Loucy (cell line): ENCODE results near the gene KIFC1.
"Not testable (repeated sequence)": the region's sequence is repeated elsewhere in the genome, so short reads cannot be mapped to it uniquely, and the experiment has no call there.

Source experiments
- H2AFZ ChIP-seq: fragments of 200-600 bp; sonication (generic); 2 replicates; pipeline ENCODE4 v1.6.0; 2016; ENCODE audit warnings: antibody characterized with exemption, mild to moderate bottlenecking, low read length, moderate library complexity
- H3F3A ChIP-seq: fragments of 200-600 bp; 2 replicates; pipeline ENCODE4 v1.6.0; 2016; ENCODE audit warnings: antibody characterized with exemption, low read depth, mild to moderate bottlenecking
- H3K27me3 ChIP-seq: fragments of 200-600 bp; sonication (generic); 2 replicates; pipeline ENCODE4 v1.6.1; 2014; ENCODE audit warnings: low read length, mild to moderate bottlenecking; ENCODE audit not compliant: insufficient read depth, poor library complexity, severe bottlenecking
- H3K36me3 ChIP-seq: fragments of 200-600 bp; sonication (generic); 2 replicates; pipeline ENCODE4 v1.6.1; 2016; ENCODE audit warnings: low read length; ENCODE audit not compliant: insufficient read depth
- H3K4me1 ChIP-seq: fragments of 200-600 bp; sonication (generic); 2 replicates; pipeline ENCODE4 v1.5.1; 2014; ENCODE audit warnings: low read length, mild to moderate bottlenecking; ENCODE audit not compliant: insufficient read depth, poor library complexity, severe bottlenecking
- H3K4me2 ChIP-seq: fragments of 200-600 bp; sonication (generic); 2 replicates; pipeline ENCODE4 v1.6.0; 2014; ENCODE audit warnings: antibody characterized with exemption, low read length, low read depth, mild to moderate bottlenecking; ENCODE audit not compliant: poor library complexity, severe bottlenecking
- H3K4me3 ChIP-seq: fragments of 200-600 bp; sonication (generic); 2 replicates; pipeline ENCODE4 v1.5.1; 2014; ENCODE audit warnings: low read length, mild to moderate bottlenecking, mixed read lengths; ENCODE audit not compliant: poor library complexity, severe bottlenecking
- H3K79me2 ChIP-seq: fragments of 200-600 bp; sonication (generic); 2 replicates; pipeline ENCODE4 v1.6.1; 2014; ENCODE audit warnings: low read length; ENCODE audit not compliant: insufficient read depth
- H3K9ac ChIP-seq: fragments of 200-600 bp; sonication (generic); 2 replicates; pipeline ENCODE4 v1.6.0; 2014; ENCODE audit warnings: mild to moderate bottlenecking, low read depth, low read length, moderate library complexity; ENCODE audit not compliant: poor library complexity, severe bottlenecking
- H3K9me2 ChIP-seq: fragments of 200-600 bp; sonication (generic); replicated peaks from 2 replicates; pipeline ENCODE4 v1.6.1; 2016; ENCODE audit warnings: low read depth, low read length, mixed read lengths
- H3K9me3 ChIP-seq: fragments of 200-600 bp; sonication (generic); 2 replicates; pipeline ENCODE4 v1.6.1; 2014; ENCODE audit warnings: mild to moderate bottlenecking, antibody characterized with exemption, low read length, low read depth; ENCODE audit not compliant: insufficient read depth
- H4K20me1 ChIP-seq: fragments of 200-600 bp; sonication (generic); 2 replicates; pipeline ENCODE4 v1.6.0; 2014; ENCODE audit warnings: antibody characterized with exemption, low read length, mild to moderate bottlenecking; ENCODE audit not compliant: insufficient read depth, poor library complexity, severe bottlenecking
- CTCF ChIP-seq: fragments of 200-600 bp; sonication (generic); conservative IDR thresholded peaks from 2 replicates; pipeline ENCODE4 v1.5.1; 2014; ENCODE audit warnings: mild to moderate bottlenecking, antibody characterized with exemption, low read length
- EZH2phosphoT487 ChIP-seq: fragments of 200-600 bp; IDR thresholded peaks from 2 replicates; pipeline ENCODE4 v1.6.1; 2018; ENCODE audit warnings: antibody characterized with exemption, mild to moderate bottlenecking, moderate library complexity, borderline replicate concordance

The KIFC1 gene

GRCh38 chr6:33391278-33391921 is at the start of gene KIFC1:
Gene KIFC1, plus strand, starts transcription at chr6:33391823. Its CDS starts 163 bp downstream, at chr6:33391986.
- TF ChIP-seq EZH2phosphoT487 (no peak), CTCF (peak; percentile 83)
- Histone ChIP-seq H2AFZ (peak within 1 kb of the TSS; percentile 94), H3K4me1 (peaks cover 43% of the 10 kb centered on the region), H3K27me3 (no peaks in the 10 kb centered on the region), H3K9me2 (no peaks in the 10 kb centered on the region), H4K20me1 (peaks cover 26% of the 10 kb centered on the region), H3K79me2 (peaks cover 47% of the 10 kb centered on the region), H3K4me3 (peak within 1 kb of the TSS; percentile 82), H3K9me3 (no peaks in the 10 kb centered on the region), H3K4me2 (peak within 1 kb of the TSS; percentile 97), H3K9ac (peak within 1 kb of the TSS; percentile 89), H3F3A (no peaks in the 10 kb centered on the region), H3K36me3 (no peaks in the 10 kb centered on the region)

- not testable (repeated sequence) for H2AFZ ChIP-seq, H3K9ac ChIP-seq, H3F3A ChIP-seq, H4K20me1 ChIP-seq, H3K79me2 ChIP-seq, H3K9me2 ChIP-seq, H3K36me3 ChIP-seq, H3K9me3 ChIP-seq
- H3K4me3 ChIP-seq: peak overlapping the region; percentile 37
- peaks cover 16% of the 10 kb centered on the region for H3K4me1 ChIP-seq
- peak overlapping the region; percentile 86 for H3K4me2 ChIP-seq
- H3K27me3 ChIP-seq: peaks cover 27% of the 10 kb centered on the region
Observed at GRCh38 chr6:33343606-33343952, 48.0 kb upstream of the KIFC1 start.

- peaks cover 6% of the 10 kb centered on the region; the same call in 1 of the 2 replicates for H3F3A ChIP-seq
- H4K20me1 ChIP-seq: no peaks in the 10 kb centered on the region
- H3K4me2 ChIP-seq: peak overlapping the region; percentile 86
- H3K9me2 ChIP-seq: no peaks in the 10 kb centered on the region
- H3K79me2 ChIP-seq: no peaks in the 10 kb centered on the region
- H2AFZ ChIP-seq: no peak overlapping the region
- peaks cover 32% of the 10 kb centered on the region for H3K27me3 ChIP-seq
- no peaks in the 10 kb centered on the region for H3K9me3 ChIP-seq
- no peak for TF ChIP-seq EZH2phosphoT487
- no peak for TF ChIP-seq CTCF
- H3K4me3 ChIP-seq: peak overlapping the region; percentile 64
- H3K9ac ChIP-seq: no peak overlapping the region
- H3K4me1 ChIP-seq: peaks cover 16% of the 10 kb centered on the region
- H3K36me3 ChIP-seq: no peaks in the 10 kb centered on the region
Observed at GRCh38 chr6:33343953-33344611, 47.5 kb upstream of the KIFC1 start.
